GM10266 (cell line): ENCODE measurements around the gene CDC25C.

Source experiments
- DNase-seq: peaks from one replicate; pipeline ENCODE4 v3.0.0; 2012; ENCODE audit errors: extremely low spot score
- CTCF ChIP-seq: IDR thresholded peaks from 2 replicates; pipeline ENCODE4 v1.5.1; 2012; ENCODE audit warnings: mild to moderate bottlenecking, low read depth; ENCODE audit not compliant: control insufficient read depth, insufficient read depth; ENCODE audit errors: missing control alignments

CDC25C gene

GRCh38 chr5:138366632-138367382 is 35.2 kb upstream of the CDC25C start:
- no peak for DNase-seq
- no peak for TF ChIP-seq CTCF

- no peak for DNase-seq
- TF ChIP-seq CTCF = no peak
Measured at GRCh38 chr5:138364576-138364975, 33.0 kb upstream of the CDC25C start.

- TF ChIP-seq CTCF = no peak
Measured at GRCh38 chr5:138360941-138361452, 29.4 kb upstream of the CDC25C start.

GRCh38 chr5:138359621-138360020 is 28.0 kb upstream of the CDC25C start:
- TF ChIP-seq CTCF = no peak
- no peak for DNase-seq

More at GRCh38 chr5:138360941-138361452, 29.4 kb upstream of the CDC25C start:
- no peak for DNase-seq

- peak; percentile 6 for TF ChIP-seq CTCF
- DNase-seq = peak; percentile 71
Measured at GRCh38 chr5:138354926-138355378, 23.3 kb upstream of the CDC25C start.

- DNase-seq = no peak
- TF ChIP-seq CTCF = no peak
Measured at GRCh38 chr5:138354387-138354786, 22.8 kb upstream of the CDC25C start.

GRCh38 chr5:138353560-138354080 is 22.0 kb upstream of the CDC25C start:
- TF ChIP-seq CTCF = no peak

More at GRCh38 chr5:138353560-138354080, 22.0 kb upstream of the CDC25C start:
- DNase-seq = no peak
